Natural killer cell treated with Interleukin-12 subunit alpha and Interleukin-12 subunit beta and Interleukin-15 and Interleukin-18, amount 100 ng/mL, for 72 hours (primary cell): Measurements from ENCODE around the gene KRT36. TPM values are rescaled to one million over a fixed set of nuclear protein-coding genes. Genes with fewer than 3 reads are reported as not detected.

Experiments used
- ATAC-seq, 2 donors: fragments of 150-1000 bp; cut with Tn5 transposase in 1 of 2; sonication (Bioruptor Pico), chemical (Tn5 transposase) in 1 of 2; 2 replicates each; pipeline ENCODE4 v1.10.0; 2021
- DNase-seq: peaks from one replicate; pipeline ENCODE4 v3.0.0; 2022; ENCODE audit warnings: low spot score
- H3K27ac Mint-ChIP-seq, 2 donors: 1 replicate in 1 of 2; 2 replicates in 1 of 2; pipeline ENCODE4 v1.8.0; 2022; ENCODE audit warnings: mixed read lengths in 2 of 2, mild to moderate bottlenecking in 1 of 2, moderate library complexity in 1 of 2
- H3K27me3 Mint-ChIP-seq, 2 donors: 1 replicate in 1 of 2; 2 replicates in 1 of 2; pipeline ENCODE4 v1.8.0; 2022; ENCODE audit warnings: mixed read lengths in 2 of 2
- H3K36me3 Mint-ChIP-seq: one replicate; pipeline ENCODE4 v1.8.0; 2022; ENCODE audit warnings: mixed read lengths
- H3K4me1 Mint-ChIP-seq, 2 donors: 1 replicate in 1 of 2; 2 replicates in 1 of 2; pipeline ENCODE4 v1.8.0; 2022; ENCODE audit warnings: low read depth in 2 of 2, mixed read lengths in 2 of 2, mild to moderate bottlenecking in 1 of 2
- H3K4me3 Mint-ChIP-seq: one replicate; pipeline ENCODE4 v1.8.0; 2022; ENCODE audit warnings: mixed read lengths
- H3K9me3 Mint-ChIP-seq: 2 replicates; pipeline ENCODE4 v1.8.0; 2022; ENCODE audit warnings: mixed read lengths
- total RNA-seq, 2 donors: library from RNA; stranded (reverse); gene quantifications; one replicate each; pipeline ENCODE4 v1.2.3, GENCODE V29; 2022

Gene KRT36
- total RNA-seq, 2 donors from 2014 or later, result not detected

DNA sequence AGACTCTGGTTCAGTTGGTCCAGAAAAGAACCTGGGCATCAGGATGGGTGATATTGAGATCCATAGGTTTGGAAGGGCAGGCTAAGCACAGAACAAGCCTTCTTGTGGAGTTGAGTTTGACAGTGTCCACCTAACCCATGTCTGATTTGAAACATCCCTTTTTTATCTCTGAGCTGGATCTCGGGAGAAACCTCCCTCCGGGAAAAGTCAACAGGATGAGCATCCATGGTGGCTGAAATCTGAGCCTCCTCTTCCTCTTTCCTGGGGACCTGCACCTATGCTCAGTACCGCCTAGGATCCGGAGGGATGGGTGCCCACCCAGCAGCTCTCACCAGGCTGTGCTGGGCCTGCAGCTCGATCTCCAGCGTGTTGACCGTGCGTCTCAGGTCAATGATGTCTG, 26.0 kb downstream of the KRT36 start:
- Mint-ChIP-seq H3K27me3 (peaks cover 6 to 8% of the 10 kb centered on the region in 2 donors), H3K27ac (no peak overlapping the region), H3K4me3 (no peak overlapping the region), H3K9me3 (no peaks in the 10 kb centered on the region), H3K4me1 (no peaks in the 10 kb centered on the region), H3K36me3 (no peaks in the 10 kb centered on the region)
- DNase-seq, result no peak
- no peak for ATAC-seq

DNA sequence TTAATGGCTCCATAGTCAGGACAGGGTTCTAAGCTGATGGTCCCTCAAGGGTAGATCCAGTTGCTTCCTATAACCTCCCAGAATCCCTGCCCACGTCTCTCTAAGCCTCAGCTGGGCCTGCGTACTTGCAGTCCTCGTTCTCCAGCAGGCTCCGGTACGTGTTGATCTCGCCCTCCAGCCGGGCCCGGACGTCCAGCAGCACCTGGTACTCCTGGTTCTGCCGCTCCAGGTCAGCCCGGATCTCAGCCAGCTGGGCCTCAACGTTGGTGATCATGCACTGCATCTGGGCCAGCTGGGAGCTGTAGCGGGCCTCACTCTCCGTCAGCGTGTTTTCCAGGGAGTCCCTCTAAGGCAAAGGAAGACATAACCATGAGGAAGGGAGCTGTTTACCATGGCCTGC, 27.0 kb downstream of the KRT36 start:
- DNase-seq, result no peak
- Mint-ChIP-seq H3K4me3 (no peak overlapping the region), H3K9me3 (no peaks in the 10 kb centered on the region), H3K36me3 (no peaks in the 10 kb centered on the region), H3K27me3 (peaks cover 8 to 10% of the 10 kb centered on the region in 2 donors), H3K27ac (no peak overlapping the region), H3K4me1 (no peaks in the 10 kb centered on the region)
- no peak for ATAC-seq

DNA sequence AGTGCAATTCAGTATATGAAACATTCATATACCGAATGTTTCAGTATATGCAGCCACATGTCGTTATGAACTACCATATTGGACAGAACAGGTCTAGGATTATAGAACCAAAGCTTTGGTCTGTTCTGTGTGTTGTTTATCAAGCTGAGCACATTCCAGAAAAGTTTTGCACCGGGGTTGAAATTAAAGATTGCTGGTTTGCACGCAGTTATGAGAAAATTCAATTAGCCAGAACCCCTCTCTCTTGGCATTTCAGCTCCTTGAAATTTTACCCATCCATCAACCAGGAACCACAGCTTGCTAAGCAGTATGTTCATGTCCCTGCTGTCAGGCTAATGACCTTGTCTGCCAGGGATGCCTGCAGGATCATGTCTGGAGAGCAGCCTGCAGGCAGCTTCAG, 32.0 kb downstream of the KRT36 start:
- ATAC-seq, result no peak
- DNase-seq, result no peak
- Mint-ChIP-seq H3K27me3 (peaks cover 16 to 20% of the 10 kb centered on the region in 2 donors), H3K9me3 (no peaks in the 10 kb centered on the region), H3K4me3 (no peak overlapping the region), H3K4me1 (no peaks in the 10 kb centered on the region), H3K27ac (no peak overlapping the region), H3K36me3 (no peaks in the 10 kb centered on the region)

DNA sequence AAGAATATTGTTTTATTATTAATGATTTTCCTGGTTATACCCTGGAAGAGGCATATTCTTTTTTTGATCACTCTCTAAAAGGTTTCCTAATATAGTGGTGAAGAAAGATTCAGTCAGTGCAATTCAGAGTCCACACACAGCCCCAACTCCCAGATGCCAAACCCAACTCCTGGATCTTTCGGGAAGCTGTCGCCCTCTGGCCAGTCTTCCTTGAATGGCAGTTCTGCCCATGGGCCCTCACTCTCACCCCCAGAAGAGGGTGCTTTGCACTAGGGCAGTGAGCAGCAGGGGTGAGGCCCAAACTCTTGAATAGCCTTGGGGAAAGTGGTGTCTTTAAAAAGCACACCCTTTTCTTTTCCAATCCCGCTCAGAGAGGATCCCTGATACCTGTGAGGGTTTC, 33.5 kb downstream of the KRT36 start:
- Mint-ChIP-seq H3K9me3 (no peaks in the 10 kb centered on the region), H3K4me3 (no peak overlapping the region)
- DNase-seq, result no peak

DNA sequence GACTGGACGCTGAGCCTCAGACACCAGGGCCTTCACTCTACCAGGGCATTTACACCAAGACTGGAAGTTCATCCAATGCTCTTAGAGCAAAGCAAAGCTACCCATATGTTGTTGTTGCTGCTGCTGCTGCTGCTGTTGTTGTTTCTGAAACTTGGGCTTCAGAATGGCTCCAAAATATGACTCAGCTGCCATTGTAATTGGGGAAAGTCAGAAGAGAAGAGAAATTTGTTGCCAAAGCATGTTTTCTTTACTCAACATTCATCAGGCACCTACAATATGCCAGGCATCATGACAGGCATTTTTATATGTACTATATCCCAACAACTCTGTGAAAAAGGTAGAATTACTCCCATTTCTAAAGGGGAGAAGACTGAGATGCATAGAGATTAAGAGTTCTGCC, 34.5 kb downstream of the KRT36 start:
- no peaks in the 10 kb centered on the region for H3K36me3 Mint-ChIP-seq
- H3K9me3 Mint-ChIP-seq, result no peaks in the 10 kb centered on the region
- H3K4me1 Mint-ChIP-seq, result no peaks in the 10 kb centered on the region
- no peak overlapping the region for H3K27ac Mint-ChIP-seq
- H3K4me3 Mint-ChIP-seq, result no peak overlapping the region
- ATAC-seq (no peak), DNase-seq (no peak)
- H3K27me3 Mint-ChIP-seq, result peaks cover 26 to 29% of the 10 kb centered on the region in 2 donors

More for the DNA sequence above, 33.5 kb downstream of the KRT36 start:
- Mint-ChIP-seq H3K27me3 (peaks cover 24% of the 10 kb centered on the region in 2 donors), H3K27ac (no peak overlapping the region), H3K4me1 (no peaks in the 10 kb centered on the region), H3K36me3 (no peaks in the 10 kb centered on the region)
- no peak for ATAC-seq

GRCh38 chr17:41453066-41453465, 36.6 kb downstream of the KRT36 start:
- H3K27me3 Mint-ChIP-seq, result peaks cover 24 to 32% of the 10 kb centered on the region in 2 donors
- H3K36me3 Mint-ChIP-seq, result no peaks in the 10 kb centered on the region
- no peak overlapping the region for H3K4me3 Mint-ChIP-seq
- ATAC-seq (no peak), DNase-seq (no peak)
- H3K9me3 Mint-ChIP-seq, result no peaks in the 10 kb centered on the region
- no peaks in the 10 kb centered on the region for H3K4me1 Mint-ChIP-seq
- no peak overlapping the region for H3K27ac Mint-ChIP-seq

DNA sequence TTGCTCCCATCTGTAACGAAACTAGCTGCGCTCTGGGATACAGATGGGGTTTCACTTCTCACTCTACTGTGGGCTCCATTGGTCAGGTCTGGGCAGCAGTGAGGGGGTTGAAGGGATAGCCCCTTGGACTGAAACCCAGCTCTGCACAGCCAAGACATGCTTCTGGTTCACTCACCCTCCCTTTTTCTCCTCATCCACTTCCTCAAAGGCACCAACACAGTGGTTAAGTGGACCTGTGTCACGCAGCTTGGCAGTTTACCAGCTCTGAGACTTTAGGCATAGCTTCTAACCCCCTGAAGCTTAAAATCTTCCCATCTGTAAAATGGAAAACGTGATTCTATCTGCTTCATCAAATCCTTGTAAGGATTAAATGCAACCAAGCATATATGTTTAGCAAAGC, 37.4 kb downstream of the KRT36 start:
- Mint-ChIP-seq H3K36me3 (no peaks in the 10 kb centered on the region), H3K9me3 (no peaks in the 10 kb centered on the region), H3K4me3 (no peak overlapping the region), H3K27ac (no peak overlapping the region), H3K4me1 (no peaks in the 10 kb centered on the region), H3K27me3 (peaks cover 24 to 32% of the 10 kb centered on the region in 2 donors)
- DNase-seq (no peak), ATAC-seq (no peak)

- Mint-ChIP-seq H3K27me3 (peaks cover 26 to 36% of the 10 kb centered on the region in 2 donors), H3K9me3 (no peaks in the 10 kb centered on the region), H3K27ac (no peak overlapping the region), H3K36me3 (no peaks in the 10 kb centered on the region), H3K4me3 (no peak overlapping the region), H3K4me1 (no peaks in the 10 kb centered on the region)
- DNase-seq (no peak), ATAC-seq (no peak)
These were observed 38.5 kb downstream of the KRT36 start for GRCh38 chr17:41451154-41451728.

GRCh38 chr17:41449008-41449407, 40.7 kb downstream of the KRT36 start:
- no peak for ATAC-seq
- no peak for DNase-seq
- no peaks in the 10 kb centered on the region for H3K4me1 Mint-ChIP-seq
- no peak overlapping the region for H3K27ac Mint-ChIP-seq
- no peaks in the 10 kb centered on the region for H3K9me3 Mint-ChIP-seq
- H3K36me3 Mint-ChIP-seq, result no peaks in the 10 kb centered on the region
- H3K27me3 Mint-ChIP-seq, result peaks cover 32 to 39% of the 10 kb centered on the region in 2 donors
- no peak overlapping the region for H3K4me3 Mint-ChIP-seq

GRCh38 chr17:41448506-41448905, 41.2 kb downstream of the KRT36 start:
- no peak for DNase-seq
- no peaks in the 10 kb centered on the region for H3K9me3 Mint-ChIP-seq
- no peak for ATAC-seq
- H3K36me3 Mint-ChIP-seq, result no peaks in the 10 kb centered on the region
- peaks cover 31 to 38% of the 10 kb centered on the region in 2 donors for H3K27me3 Mint-ChIP-seq
- no peak overlapping the region for H3K27ac Mint-ChIP-seq
- H3K4me1 Mint-ChIP-seq, result no peaks in the 10 kb centered on the region
- H3K4me3 Mint-ChIP-seq, result no peak overlapping the region

DNA sequence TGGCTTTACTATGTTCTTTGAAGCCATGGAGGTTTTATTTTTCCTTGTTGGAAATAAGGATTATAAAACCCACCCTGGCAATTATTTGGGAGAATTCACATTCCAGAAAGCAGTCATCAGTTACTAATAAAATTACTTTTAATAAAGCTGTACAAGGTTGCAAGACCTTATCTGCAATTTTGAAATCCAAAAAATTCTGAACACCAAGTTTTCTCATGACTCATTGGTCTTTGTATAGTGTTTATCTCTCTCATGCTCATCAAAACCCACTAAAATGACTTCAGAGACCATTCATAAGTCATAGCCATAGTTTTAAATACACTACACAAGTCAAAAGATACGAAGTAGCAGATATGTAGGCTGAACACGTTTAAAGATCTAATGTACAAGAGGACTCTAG, 42.9 kb downstream of the KRT36 start:
- peaks cover 35 to 43% of the 10 kb centered on the region in 2 donors for H3K27me3 Mint-ChIP-seq
- no peaks in the 10 kb centered on the region for H3K36me3 Mint-ChIP-seq
- no peak for ATAC-seq
- no peak for DNase-seq
- no peak overlapping the region for H3K4me3 Mint-ChIP-seq
- no peaks in the 10 kb centered on the region for H3K9me3 Mint-ChIP-seq
- H3K4me1 Mint-ChIP-seq, result no peaks in the 10 kb centered on the region
- no peak overlapping the region for H3K27ac Mint-ChIP-seq

DNA sequence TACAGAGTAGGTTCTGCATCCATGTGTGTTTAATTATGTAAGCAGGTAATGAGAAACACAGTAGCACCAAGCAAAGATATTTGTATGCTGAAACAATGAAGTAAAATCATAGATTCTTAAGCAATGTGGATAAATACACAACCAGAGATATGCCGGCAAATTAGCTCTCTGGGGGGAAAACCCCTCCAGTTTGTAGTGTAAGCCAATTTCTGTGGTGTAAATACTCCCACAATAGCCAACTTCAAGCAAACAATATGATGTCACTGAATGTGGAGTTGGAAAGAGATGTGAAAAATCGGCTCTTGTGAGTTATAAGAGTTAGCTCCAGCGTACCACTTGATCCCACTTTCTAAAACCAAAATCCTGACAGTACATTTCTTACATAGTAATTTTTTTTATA, 45.1 kb downstream of the KRT36 start:
- H3K9me3 Mint-ChIP-seq, result no peaks in the 10 kb centered on the region
- no peak for ATAC-seq
- no peak overlapping the region for H3K4me3 Mint-ChIP-seq
- no peak for DNase-seq
- no peak overlapping the region for H3K27ac Mint-ChIP-seq
- H3K27me3 Mint-ChIP-seq, result peaks cover 22 to 33% of the 10 kb centered on the region in 2 donors
- H3K4me1 Mint-ChIP-seq, result no peaks in the 10 kb centered on the region
- no peaks in the 10 kb centered on the region for H3K36me3 Mint-ChIP-seq

- ATAC-seq (no peak), DNase-seq (no peak)
- H3K27me3 Mint-ChIP-seq, result peaks cover 22 to 31% of the 10 kb centered on the region in 2 donors
- no peak overlapping the region for H3K4me3 Mint-ChIP-seq
- no peak overlapping the region for H3K27ac Mint-ChIP-seq
- H3K36me3 Mint-ChIP-seq, result no peaks in the 10 kb centered on the region
- H3K4me1 Mint-ChIP-seq, result no peaks in the 10 kb centered on the region
- H3K9me3 Mint-ChIP-seq, result no peaks in the 10 kb centered on the region
These were observed 45.5 kb downstream of the KRT36 start for GRCh38 chr17:41444186-41444585.

DNA sequence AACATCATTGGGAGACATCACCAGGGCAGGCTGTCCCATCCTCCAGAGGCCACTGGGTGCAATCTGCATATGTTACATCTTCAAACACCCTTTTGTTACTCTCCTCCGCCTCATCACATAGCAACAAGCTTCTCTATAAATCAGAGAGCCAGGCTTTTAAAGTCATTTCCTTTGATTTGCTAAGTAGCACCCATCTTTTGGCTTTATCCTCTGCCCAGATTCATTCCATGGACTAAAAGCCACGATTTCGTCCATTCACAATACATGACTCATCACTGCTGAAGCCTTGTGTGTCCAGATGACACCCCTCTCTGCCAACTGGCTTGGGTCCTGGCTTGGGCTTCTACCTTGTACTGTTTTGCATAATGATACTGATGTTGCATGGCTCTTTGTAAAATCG, 47.0 kb downstream of the KRT36 start:
- H3K4me3 Mint-ChIP-seq, result no peak overlapping the region
- no peaks in the 10 kb centered on the region for H3K9me3 Mint-ChIP-seq
- H3K27me3 Mint-ChIP-seq, result peaks cover 22 to 28% of the 10 kb centered on the region in 2 donors
- DNase-seq, result no peak
- H3K36me3 Mint-ChIP-seq, result no peaks in the 10 kb centered on the region
- no peak for ATAC-seq
- no peak overlapping the region for H3K27ac Mint-ChIP-seq
- H3K4me1 Mint-ChIP-seq, result no peaks in the 10 kb centered on the region

- ATAC-seq, result no peak
- H3K4me1 Mint-ChIP-seq, result no peaks in the 10 kb centered on the region
- H3K9me3 Mint-ChIP-seq, result no peaks in the 10 kb centered on the region
- H3K4me3 Mint-ChIP-seq, result no peak within 1 kb of the TSS
- H3K27me3 Mint-ChIP-seq, result peaks cover 18 to 29% of the 10 kb centered on the region in 2 donors
- H3K27ac Mint-ChIP-seq, result no peak within 1 kb of the TSS
- no peak for DNase-seq
- no peaks in the 10 kb centered on the region for H3K36me3 Mint-ChIP-seq
These were observed 49.1 kb downstream of the KRT36 start, which contains the start of gene KRT38 for GRCh38 chr17:41440531-41441033. Gene KRT38 (minus strand): TSS chr17:41440983. CDS start chr17:41440921, 62 bp downstream.
